Body of pancreas (tissue), 4 donors: ENCODE measurements around the gene NLRP3. TPM values are rescaled to one million over a fixed set of nuclear protein-coding genes. Genes with fewer than 3 reads are reported as not detected.
"Not testable (repeated sequence)": the region's sequence is repeated elsewhere in the genome, so short reads cannot be mapped to it uniquely, and the experiment has no call there.

ENCODE experiments used
- ATAC-seq: fragments of 150-250 bp; one replicate; pipeline ENCODE4 v1.9.1; 2016
- DNase-seq, 4 donors: peaks; one replicate each; pipeline ENCODE4 v3.0.0-alpha.2; 2019
- H3K27ac ChIP-seq, 4 donors: fragments of 200-600 bp; sonication (generic); 1 replicate in 3 of 4; 2 replicates in 1 of 4; pipeline versions ENCODE4 v1.5.1 to v1.6.1; 2016 to 2019; ENCODE audit warnings: mild to moderate bottlenecking in 1 of 4, mixed read lengths in 1 of 4, moderate library complexity in 1 of 4
- H3K27me3 ChIP-seq, 2 donors: fragments of 200-600 bp; sonication (generic); one replicate each; pipeline ENCODE4 v1.6.0; 2016; ENCODE audit warnings: mild to moderate bottlenecking in 1 of 2
- H3K36me3 ChIP-seq, 2 donors: fragments of 200-600 bp; sonication (generic); replicated peaks in 1 of 2; 2 replicates each; pipeline ENCODE4 v1.5.1; 2016; ENCODE audit warnings: low read depth in 2 of 2; ENCODE audit not compliant: insufficient read depth in 1 of 2
- H3K4me1 ChIP-seq: fragments of 200-600 bp; sonication (generic); one replicate; pipeline ENCODE4 v1.6.0; 2016
- H3K4me3 ChIP-seq, 2 donors: fragments of 200-600 bp; sonication (generic); 1 replicate in 1 of 2; 2 replicates in 1 of 2; pipeline ENCODE4 v1.5.1; 2016 to 2019
- H3K9me3 ChIP-seq, 3 donors: fragments of 200-600 bp; sonication (generic); 1 replicate in 2 of 3; 2 replicates in 1 of 3; pipeline ENCODE4 v1.5.1; 2016
- CTCF ChIP-seq, 7 experiments: fragments of 450-650 bp in 4 of 7; fragments of 200-600 bp in 3 of 7; sonication (generic) in 3 of 7; IDR thresholded peaks; one replicate each; pipeline ENCODE4 v1.5.1; 2016 to 2019; ENCODE audit warnings: antibody characterized with exemption in 7 of 7
- POLR2A ChIP-seq, 3 donors: fragments of 450-650 bp; IDR thresholded peaks; one replicate each; pipeline ENCODE4 v1.6.1; 2016; ENCODE audit warnings: antibody characterized with exemption in 3 of 3, mild to moderate bottlenecking in 2 of 3
- WGBS, 2 donors: methylation state at CpG; one replicate each; pipeline ENCODE4 v1.1.5; 2017; 5-methylcytosine and 5-hydroxymethylcytosine counted together
- intact Hi-C: fragments of 100-400 bp; cut with DNase I; formaldehyde crosslinking; loops from one replicate; pipeline ENCODE4 v1.15.1; 2023
- total RNA-seq, 2 donors: library from RNA; depleted of rRNA; stranded (reverse); fragments of >200 nt; gene quantifications; one replicate each; pipeline ENCODE4 v1.1.0, GENCODE V29; 2016

Gene NLRP3
- total RNA-seq, 2 donors from 2014 or later = 0.26 to 1.6 TPM

DNA sequence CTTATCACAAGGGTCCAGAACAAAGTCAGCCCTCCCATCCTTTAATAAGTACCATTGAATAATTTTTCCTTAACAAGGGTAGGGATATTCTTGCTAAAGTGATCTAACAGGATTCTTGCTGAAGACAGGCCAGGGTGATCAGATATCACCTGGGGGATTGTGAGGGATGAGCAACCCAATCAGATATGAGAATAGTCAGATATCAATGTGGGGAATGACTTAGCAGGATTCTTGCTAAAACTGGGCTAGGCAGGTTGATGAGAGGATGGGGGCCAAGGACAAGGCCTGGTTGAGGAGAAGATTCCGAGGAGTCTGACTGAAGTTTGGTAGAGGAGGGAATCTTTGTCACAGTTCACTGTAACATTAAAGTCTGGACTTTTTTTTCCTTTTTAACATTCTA, 23.9 kb upstream of the NLRP3 start:
- Histone ChIP-seq H3K36me3 (no peaks in the 10 kb centered on the region), H3K27me3 (no peaks in the 10 kb centered on the region), H3K27ac (no peak overlapping the region), H3K4me3 (no peak overlapping the region), H3K4me1 (peaks cover 6% of the 10 kb centered on the region), H3K9me3 (no peaks in the 10 kb centered on the region)
- intact Hi-C loops = no loop called here
- ATAC-seq (no peak), DNase-seq (no peak)
- WGBS, 2 donors = 72 to 79% methylated on average over 1 of the region's 1 CpG
- TF ChIP-seq POLR2A (IDR thresholded peaks at IDR 0.05) (no peak), CTCF (IDR thresholded peaks at IDR 0.05) (no peak)

GRCh38 chr1:247395075-247395474, 20.9 kb upstream of the NLRP3 start:
- H3K9me3 ChIP-seq, intact Hi-C loops, H3K27ac ChIP-seq, H3K4me1 ChIP-seq, H3K4me3 ChIP-seq, H3K27me3 ChIP-seq, ATAC-seq, H3K36me3 ChIP-seq, DNase-seq: not testable (repeated sequence)
- 73 to 74% methylated on average over 8 of the region's 8 CpGs for WGBS, 2 donors

GRCh38 chr1:247400685-247401084, 15.3 kb upstream of the NLRP3 start:
- WGBS, 2 donors = 19 to 29% methylated on average over 3 of the region's 3 CpGs
- Histone ChIP-seq H3K9me3 (no peaks in the 10 kb centered on the region), H3K27ac (no peak overlapping the region), H3K4me3 (no peak overlapping the region), H3K27me3 (no peaks in the 10 kb centered on the region), H3K4me1 (no peaks in the 10 kb centered on the region), H3K36me3 (no peaks in the 10 kb centered on the region)
- ATAC-seq (no peak), DNase-seq (no peak)
- intact Hi-C loops = no loop called here
- no peak for TF ChIP-seq CTCF (IDR thresholded peaks at IDR 0.05)
- no peak for TF ChIP-seq POLR2A (IDR thresholded peaks at IDR 0.05)

- H3K4me3 ChIP-seq = no peak overlapping the region
- peak in 1 of 4 donors; percentile 26 for DNase-seq
- H3K9me3 ChIP-seq = no peaks in the 10 kb centered on the region
- ATAC-seq = no peak
- 69% methylated on average over 10 of the region's 10 CpGs for WGBS, 2 donors
- no peaks in the 10 kb centered on the region for H3K4me1 ChIP-seq
- no peak for TF ChIP-seq CTCF (IDR thresholded peaks at IDR 0.05)
- TF ChIP-seq POLR2A (IDR thresholded peaks at IDR 0.05) = no peak
- H3K27me3 ChIP-seq = no peaks in the 10 kb centered on the region
- no peak overlapping the region for H3K27ac ChIP-seq
- H3K36me3 ChIP-seq = no peaks in the 10 kb centered on the region
- intact Hi-C loops = no loop called here
These were observed 14.5 kb upstream of the NLRP3 start for GRCh38 chr1:247401310-247402119.

DNA sequence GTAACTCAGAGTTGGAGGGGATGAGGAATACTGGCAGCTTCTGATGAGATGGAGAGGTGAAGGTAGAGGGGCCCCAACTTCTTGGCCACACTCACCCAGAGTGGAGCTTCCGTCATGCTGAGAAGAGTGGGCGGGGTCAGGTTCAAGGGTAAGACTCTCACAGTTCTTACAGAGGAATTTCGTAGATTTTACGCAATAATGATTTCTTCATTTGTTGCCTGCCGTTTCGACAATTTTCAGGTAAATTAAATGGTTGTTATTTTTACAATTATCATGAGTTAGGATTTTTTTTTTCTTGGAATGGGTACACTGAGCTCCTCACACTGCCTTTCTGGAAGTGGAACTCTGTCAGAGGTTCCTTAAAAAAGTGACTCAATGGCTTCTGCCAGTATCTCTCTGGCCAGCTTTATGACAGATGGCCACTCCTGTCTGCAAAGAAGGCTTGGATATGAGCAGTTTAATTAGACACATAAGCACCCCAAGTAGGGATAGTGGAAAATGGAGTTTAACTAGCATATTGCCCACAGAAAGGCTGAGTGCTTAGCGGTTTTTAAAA, 13.8 kb upstream of the NLRP3 start:
- H3K27me3 ChIP-seq = no peaks in the 10 kb centered on the region
- WGBS, 2 donors = 65 to 72% methylated on average over 7 of the region's 7 CpGs
- ATAC-seq = no peak
- TF ChIP-seq POLR2A (IDR thresholded peaks at IDR 0.05) = no peak
- no peak for TF ChIP-seq CTCF (IDR thresholded peaks at IDR 0.05)
- H3K27ac ChIP-seq = no peak overlapping the region
- H3K36me3 ChIP-seq = no peaks in the 10 kb centered on the region
- H3K9me3 ChIP-seq = no peaks in the 10 kb centered on the region
- DNase-seq = no peak
- intact Hi-C loops = no loop called here
- no peaks in the 10 kb centered on the region for H3K4me1 ChIP-seq
- H3K4me3 ChIP-seq = no peak overlapping the region
